IMR-90 (cell line): ENCODE data around the gene CPNE4. TPM values are rescaled to one million over a fixed set of nuclear protein-coding genes. Genes with fewer than 3 reads are reported as not detected.

Source experiments
- ATAC-seq: fragments of 200-7000 bp; cut with Tn5 transposase; 2 replicates; pipeline ENCODE4 v1.9.1; 2020; ENCODE audit warnings: low read depth, mild to moderate bottlenecking, moderate library complexity
- BruUV-seq: library from RNA; stranded (reverse); fragments of 400-500 nt; replicated peaks from 2 replicates; lab custom pipeline; 2021; lab: Mats Ljungman, UMichigan
- CTCF ChIA-PET: fragments of 300-600 bp; formaldehyde crosslinking; extraction: SDS; loops from one replicate; lab custom pipeline; 2021; ENCODE audit warnings: antibody characterized with exemption; lab: Yijun Ruan, JAX
- POLR2A ChIA-PET: fragments of 300-600 bp; sonication (Branson Sonifier 250); formaldehyde crosslinking; loops from one replicate; lab custom pipeline; 2022; ENCODE audit warnings: antibody characterized with exemption; ENCODE audit not compliant: unreplicated experiment; lab: Charles Lee
- DNase-seq: peaks from one replicate; pipeline ENCODE4 v3.0.0; 2013
- H2AFZ ChIP-seq: replicated peaks from 2 replicates; pipeline ENCODE3; 2013; ENCODE audit warnings: low read length, mild to moderate bottlenecking; ENCODE audit not compliant: poor library complexity
- H2AK5ac ChIP-seq: 2 replicates; pipeline ENCODE4 v1.6.1; 2013; ENCODE audit warnings: low read depth, low read length, inconsistent platforms
- H2AK9ac ChIP-seq: replicated peaks from 2 replicates; pipeline ENCODE3; 2013; ENCODE audit warnings: mild to moderate bottlenecking, low read depth, low read length, moderate library complexity; ENCODE audit not compliant: poor library complexity
- H2BK120ac ChIP-seq: 2 replicates; pipeline ENCODE4 v1.6.1; 2013; ENCODE audit warnings: low read depth, low read length, inconsistent platforms
- H2BK15ac ChIP-seq: 3 replicates; pipeline ENCODE4 v1.6.1; 2013; ENCODE audit warnings: low read depth, low read length, inconsistent platforms
- H2BK20ac ChIP-seq: 2 replicates; pipeline ENCODE4 v1.6.1; 2013; ENCODE audit warnings: low read depth, mild to moderate bottlenecking, inconsistent platforms, low read length, moderate library complexity
- H2BK5ac ChIP-seq: 2 replicates; pipeline ENCODE4 v1.6.1; 2013; ENCODE audit warnings: mild to moderate bottlenecking, low read depth, low read length, inconsistent platforms; ENCODE audit not compliant: poor library complexity, severe bottlenecking
- H3K14ac ChIP-seq: replicated peaks from 2 replicates; pipeline ENCODE4 v1.6.1; 2013; ENCODE audit warnings: low read depth, low read length, inconsistent platforms
- H3K18ac ChIP-seq: 2 replicates; pipeline ENCODE4 v1.6.1; 2013; ENCODE audit warnings: low read depth, low read length, control low read depth
- H3K23ac ChIP-seq: 2 replicates; pipeline ENCODE4 v1.6.1; 2013; ENCODE audit warnings: low read depth, low read length, inconsistent platforms
- H3K27ac ChIP-seq: 2 replicates; pipeline ENCODE4 v1.5.1; 2013; ENCODE audit warnings: mild to moderate bottlenecking, control low read depth, low read length; ENCODE audit not compliant: insufficient read depth
- H3K27me3 ChIP-seq: 2 replicates; pipeline ENCODE4 v1.6.1; 2013; ENCODE audit warnings: low read length; ENCODE audit not compliant: control insufficient read depth, insufficient read depth
- H3K36me3 ChIP-seq: 2 replicates; pipeline ENCODE4 v1.6.1; 2013; ENCODE audit warnings: low read length, mixed read lengths; ENCODE audit not compliant: control insufficient read depth, insufficient read depth
- H3K4ac ChIP-seq: 2 replicates; pipeline ENCODE4 v1.6.1; 2013; ENCODE audit warnings: low read depth, low read length, inconsistent platforms
- H3K4me1 ChIP-seq: 2 replicates; pipeline ENCODE4 v1.6.1; 2013; ENCODE audit warnings: low read length, mixed read lengths; ENCODE audit not compliant: control insufficient read depth, insufficient read depth
- H3K4me2 ChIP-seq: 2 replicates; pipeline ENCODE4 v1.6.1; 2013; ENCODE audit warnings: low read depth, mild to moderate bottlenecking, control low read depth, low read length, moderate library complexity
- H3K4me3 ChIP-seq: 2 replicates; pipeline ENCODE4 v1.5.1; 2013; ENCODE audit warnings: low read depth, mild to moderate bottlenecking, control low read depth, low read length, moderate library complexity; ENCODE audit not compliant: insufficient read depth
- H3K56ac ChIP-seq: 2 replicates; pipeline ENCODE4 v1.6.1; 2013; ENCODE audit warnings: low read length, inconsistent platforms; ENCODE audit not compliant: insufficient read depth; ENCODE audit errors: extremely low read depth
- H3K79me1 ChIP-seq, 2 experiments: 2 replicates each; pipeline ENCODE4 v1.6.1; 2013; ENCODE audit warnings: low read length in 2 of 2, inconsistent platforms in 1 of 2, low read depth in 1 of 2
- H3K9ac ChIP-seq: 2 replicates; pipeline ENCODE4 v1.6.1; 2013; ENCODE audit warnings: low read depth, low read length, control low read depth
- H3K9me1 ChIP-seq: 2 replicates; pipeline ENCODE4 v1.6.1; 2013; ENCODE audit warnings: low read length, inconsistent platforms; ENCODE audit not compliant: insufficient read depth
- H3K9me3 ChIP-seq: 2 replicates; pipeline ENCODE4 v1.6.1; 2013; ENCODE audit warnings: low read length; ENCODE audit not compliant: control insufficient read depth, insufficient read depth
- H4K20me1 ChIP-seq: 2 replicates; pipeline ENCODE4 v1.6.1; 2013; ENCODE audit warnings: low read length, inconsistent platforms; ENCODE audit not compliant: insufficient read depth
- H4K5ac ChIP-seq: 2 replicates; pipeline ENCODE4 v1.6.1; 2013; ENCODE audit warnings: mild to moderate bottlenecking, low read depth, low read length, control low read depth
- H4K8ac ChIP-seq, 2 experiments: 2 replicates each; pipeline ENCODE4 v1.6.1; 2013; ENCODE audit warnings: low read depth in 2 of 2, low read length in 2 of 2, control low read depth in 1 of 2, inconsistent platforms in 1 of 2
- H4K91ac ChIP-seq: 2 replicates; pipeline ENCODE4 v1.6.1; 2013; ENCODE audit warnings: low read depth, low read length, inconsistent platforms; ENCODE audit not compliant: insufficient read depth
- BHLHE40 ChIP-seq: fragments of 150-350 bp; IDR thresholded peaks from 2 replicates; pipeline ENCODE4 v1.6.1; 2016; ENCODE audit warnings: mild to moderate bottlenecking, low read depth, low read length
- CEBPB ChIP-seq: IDR thresholded peaks from 2 replicates; pipeline ENCODE4 v1.6.1; 2012; ENCODE audit warnings: low read depth, low read length, improper control_type of control experiment
- FOS ChIP-seq: fragments of 150-350 bp; IDR thresholded peaks from 2 replicates; pipeline ENCODE4 v1.6.1; 2016; ENCODE audit warnings: low read depth, low read length
- MAZ ChIP-seq: IDR thresholded peaks from 2 replicates; pipeline ENCODE4 v1.6.1; 2012; ENCODE audit warnings: low read depth, mild to moderate bottlenecking, low read length, improper control_type of control experiment, moderate library complexity, borderline replicate concordance
- MXI1 ChIP-seq: IDR thresholded peaks from 2 replicates; pipeline ENCODE4 v1.6.1; 2012; ENCODE audit warnings: low read depth, mild to moderate bottlenecking, low read length, moderate library complexity, borderline replicate concordance
- RAD21 ChIP-seq: IDR thresholded peaks from 2 replicates; pipeline ENCODE4 v1.6.1; 2012; ENCODE audit warnings: low read length, improper control_type of control experiment
- RCOR1 ChIP-seq: IDR thresholded peaks from 2 replicates; pipeline ENCODE4 v1.6.1; 2012; ENCODE audit warnings: mild to moderate bottlenecking, low read length, improper control_type of control experiment; ENCODE audit not compliant: insufficient replicate concordance
- SMC3 ChIP-seq: fragments of 150-350 bp; IDR thresholded peaks from 2 replicates; pipeline ENCODE4 v1.6.1; 2016; ENCODE audit warnings: low read depth, mild to moderate bottlenecking, antibody characterized with exemption, low read length, moderate library complexity
- WGBS, 2 experiments: methylation state at CpG; one replicate each; pipeline versions ENCODE4 v1.1.5 to v1.1.7; 2013; ENCODE audit warnings: missing lambda C conversion rate in 2 of 2; ENCODE audit not compliant: insufficient read length in 1 of 2; ENCODE audit errors: extremely low coverage in 2 of 2; 5-methylcytosine and 5-hydroxymethylcytosine counted together
- dilution Hi-C: fragments of 300-500 bp; cut with HindIII; formaldehyde crosslinking; loops from one replicate; pipeline ENCODE4 v1.14.3; 2018; ENCODE audit warnings: low sequenced_read_pairs; ENCODE audit not compliant: unreplicated experiment
- in situ Hi-C: fragments of 300-500 bp; cut with MboI; formaldehyde crosslinking; loops from 3 replicates; pipeline ENCODE4 v1.14.3; 2019; ENCODE audit warnings: low sequenced_read_pairs, inconsistent platforms, mixed read lengths
- intact Hi-C: fragments of 100-400 bp; cut with micrococcal nuclease; formaldehyde crosslinking; loops from 2 replicates; pipeline ENCODE4 v1.10.0; 2022
- polyA plus RNA-seq, 3 experiments: library from polyadenylated mRNA; depleted of rRNA; stranded (reverse); fragments of >200 nt; gene quantifications; 2 replicates each; pipeline ENCODE4 v1.2.3, GENCODE V29; 2012; ENCODE audit warnings: low replicate concordance in 1 of 3
- total RNA-seq: library from RNA; depleted of rRNA; stranded (reverse); fragments of >200 nt; gene quantifications from 2 replicates; pipeline ENCODE4 v1.2.3, GENCODE V29; 2012
- TF ChIP-seq, protein P1 (sequence below): conservative IDR thresholded peaks from 2 replicates; pipeline ENCODE4 v1.5.1; 2012; ENCODE audit warnings: mild to moderate bottlenecking, low read depth, low read length, improper control_type of control experiment

CPNE4 gene
- total and polyA plus RNA-seq, 2 of the 4 experiments (the other 2 are of a cell fraction) = not detected

DNA sequence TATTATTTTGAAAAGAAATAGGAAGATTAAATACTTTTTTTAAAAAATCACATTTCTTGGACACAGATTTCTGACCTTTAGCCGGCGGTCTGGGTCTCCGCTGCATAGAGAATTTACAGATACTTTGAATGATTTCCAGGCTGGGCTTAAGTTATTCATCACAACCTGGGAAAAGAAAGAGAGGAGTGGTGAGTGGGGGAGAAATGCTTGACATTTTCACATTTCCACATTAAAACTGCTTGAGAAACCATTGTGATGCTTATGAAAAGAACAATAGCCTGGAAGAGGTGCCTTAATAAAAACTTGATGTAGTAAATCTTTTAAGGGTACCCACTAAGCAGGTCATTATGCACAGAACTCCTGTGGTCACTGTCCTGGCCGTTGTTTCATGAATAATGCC lies 365.2 kb downstream of the CPNE4 start:
- Histone ChIP-seq H3K79me1 (no peaks in the 10 kb centered on the region), H3K27ac (no peak overlapping the region), H3K9me3 (no peaks in the 10 kb centered on the region), H2BK20ac (no peak overlapping the region), H3K4me1 (no peaks in the 10 kb centered on the region), H3K4me3 (no peak overlapping the region), H3K4me2 (no peak overlapping the region), H3K9me1 (no peaks in the 10 kb centered on the region), H4K8ac (no peak overlapping the region), H3K18ac (no peak overlapping the region), H2BK15ac (no peak overlapping the region), H3K9ac (no peak overlapping the region), H2AFZ (no peak overlapping the region), H2AK9ac (no peak overlapping the region), H4K91ac (no peak overlapping the region), H3K14ac (no peak overlapping the region), H4K5ac (no peak overlapping the region), H2BK120ac (no peak overlapping the region), H3K36me3 (no peaks in the 10 kb centered on the region), H3K4ac (no peak overlapping the region), H3K23ac (no peak overlapping the region), H4K20me1 (no peaks in the 10 kb centered on the region), H3K56ac (no peak overlapping the region), H3K27me3 (no peaks in the 10 kb centered on the region), H2AK5ac (no peak overlapping the region), H2BK5ac (no peak overlapping the region)
- TF ChIP-seq RCOR1 = no peak
- TF ChIP-seq, protein P1, sequence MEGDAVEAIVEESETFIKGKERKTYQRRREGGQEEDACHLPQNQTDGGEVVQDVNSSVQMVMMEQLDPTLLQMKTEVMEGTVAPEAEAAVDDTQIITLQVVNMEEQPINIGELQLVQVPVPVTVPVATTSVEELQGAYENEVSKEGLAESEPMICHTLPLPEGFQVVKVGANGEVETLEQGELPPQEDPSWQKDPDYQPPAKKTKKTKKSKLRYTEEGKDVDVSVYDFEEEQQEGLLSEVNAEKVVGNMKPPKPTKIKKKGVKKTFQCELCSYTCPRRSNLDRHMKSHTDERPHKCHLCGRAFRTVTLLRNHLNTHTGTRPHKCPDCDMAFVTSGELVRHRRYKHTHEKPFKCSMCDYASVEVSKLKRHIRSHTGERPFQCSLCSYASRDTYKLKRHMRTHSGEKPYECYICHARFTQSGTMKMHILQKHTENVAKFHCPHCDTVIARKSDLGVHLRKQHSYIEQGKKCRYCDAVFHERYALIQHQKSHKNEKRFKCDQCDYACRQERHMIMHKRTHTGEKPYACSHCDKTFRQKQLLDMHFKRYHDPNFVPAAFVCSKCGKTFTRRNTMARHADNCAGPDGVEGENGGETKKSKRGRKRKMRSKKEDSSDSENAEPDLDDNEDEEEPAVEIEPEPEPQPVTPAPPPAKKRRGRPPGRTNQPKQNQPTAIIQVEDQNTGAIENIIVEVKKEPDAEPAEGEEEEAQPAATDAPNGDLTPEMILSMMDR = no peak
- no peak for TF ChIP-seq MAZ
- no peak for TF ChIP-seq FOS
- TF ChIP-seq BHLHE40 = no peak
- TF ChIP-seq SMC3 = no peak
- TF ChIP-seq CEBPB = no peak
- TF ChIP-seq RAD21 = no peak
- TF ChIP-seq MXI1 = no peak
- ChIA-PET POLR2A (no interaction called here), CTCF (no interaction called here)
- dilution Hi-C loops (no loop called here), intact Hi-C loops (no loop called here), in situ Hi-C loops (no loop called here)
- ATAC-seq (no peak), DNase-seq (no peak)
- no TSS peak for BruUV-seq
- no CpG with 5 or more reads among the region's 4 CpGs for WGBS, 2 experiments
